Measurements from ENCODE around the gene PDIA2.
"Not testable (repeated sequence)": the region's sequence is repeated elsewhere in the genome, so short reads cannot be mapped to it uniquely, and the experiment has no call there.

Gene PDIA2, protein sequence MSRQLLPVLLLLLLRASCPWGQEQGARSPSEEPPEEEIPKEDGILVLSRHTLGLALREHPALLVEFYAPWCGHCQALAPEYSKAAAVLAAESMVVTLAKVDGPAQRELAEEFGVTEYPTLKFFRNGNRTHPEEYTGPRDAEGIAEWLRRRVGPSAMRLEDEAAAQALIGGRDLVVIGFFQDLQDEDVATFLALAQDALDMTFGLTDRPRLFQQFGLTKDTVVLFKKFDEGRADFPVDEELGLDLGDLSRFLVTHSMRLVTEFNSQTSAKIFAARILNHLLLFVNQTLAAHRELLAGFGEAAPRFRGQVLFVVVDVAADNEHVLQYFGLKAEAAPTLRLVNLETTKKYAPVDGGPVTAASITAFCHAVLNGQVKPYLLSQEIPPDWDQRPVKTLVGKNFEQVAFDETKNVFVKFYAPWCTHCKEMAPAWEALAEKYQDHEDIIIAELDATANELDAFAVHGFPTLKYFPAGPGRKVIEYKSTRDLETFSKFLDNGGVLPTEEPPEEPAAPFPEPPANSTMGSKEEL

GRCh38 chr16:283033-283805 is at the start of gene PDIA2:
Gene PDIA2, plus strand, starts transcription at chr16:283164. Its CDS starts 6 bp downstream, at chr16:283170.
- no peak for DNase-seq

GRCh38 chr16:234468-235305 is 48.3 kb upstream of the PDIA2 start, which contains the start of gene FAM234A:
Gene FAM234A, plus strand, starts transcription at chr16:234821. Its CDS starts 19,593 bp downstream, at chr16:254414.
- peak; percentile 95 to 99 for DNase-seq

GRCh38 chr16:239948-240277 is 43.1 kb upstream of the PDIA2 start:
- no peak for DNase-seq

- no peak for DNase-seq
These were observed 42.4 kb upstream of the PDIA2 start for GRCh38 chr16:240559-240958.

DNA sequence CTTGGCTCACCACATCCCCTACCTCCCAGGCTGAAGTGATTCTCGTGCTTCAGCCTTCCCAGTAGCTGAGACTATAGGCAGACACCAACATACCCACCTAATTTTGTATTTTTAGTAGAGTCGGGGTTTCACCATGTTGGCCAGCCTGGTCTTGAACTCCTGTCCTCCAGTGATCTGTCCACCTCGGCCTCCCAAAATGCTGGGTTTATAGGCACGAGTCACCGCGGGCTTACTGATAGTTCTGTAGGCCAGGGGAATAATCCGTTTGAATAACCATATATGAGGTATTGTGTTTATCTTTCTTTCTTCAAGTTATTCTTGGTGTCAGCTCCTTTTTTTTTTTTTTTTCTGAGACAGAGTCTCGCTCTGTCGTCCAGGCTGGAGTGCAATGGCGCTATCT is 40.7 kb upstream of the PDIA2 start:
- no peak for DNase-seq

DNA sequence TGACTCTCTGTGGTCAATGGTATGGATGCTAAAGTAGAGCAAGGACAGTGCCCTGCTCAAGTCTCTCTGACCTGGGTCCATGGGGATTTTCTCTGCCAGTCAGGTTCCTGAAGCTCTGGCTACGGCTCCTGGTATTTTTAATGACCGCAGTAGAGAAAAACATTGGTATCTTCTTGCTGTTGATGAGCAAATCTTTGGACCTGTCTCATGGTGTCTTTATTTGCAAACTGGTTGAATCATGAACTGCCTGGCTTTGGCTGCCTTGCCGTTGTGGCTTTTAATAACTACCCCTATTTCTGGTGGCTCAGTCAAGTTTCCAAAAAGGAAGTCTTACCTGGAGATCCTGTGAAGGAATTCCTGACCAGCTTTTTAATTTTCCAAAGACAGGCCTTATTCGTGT is 39.6 kb upstream of the PDIA2 start:
- no peak for DNase-seq

DNA sequence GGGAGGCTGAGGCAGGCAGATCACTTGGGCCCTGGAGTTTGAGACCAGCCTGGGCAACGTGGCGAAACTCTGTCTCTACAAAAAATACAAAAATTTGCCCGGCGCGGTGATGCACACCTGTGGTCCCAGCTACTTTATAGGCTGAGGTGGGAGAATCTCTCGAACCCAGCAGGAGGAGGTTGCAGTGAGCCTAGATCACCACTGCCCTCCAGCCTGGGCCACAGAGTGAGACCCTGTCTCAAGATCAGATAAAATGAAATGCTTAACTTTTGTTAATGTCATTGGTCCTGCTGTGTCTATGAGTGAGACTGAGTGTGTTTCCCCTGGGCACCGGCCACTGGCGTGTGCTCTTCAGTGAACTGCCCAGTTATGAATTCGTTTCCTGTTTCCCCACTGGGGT is 37.9 kb upstream of the PDIA2 start:
- DNase-seq = no peak

- no peak for DNase-seq
These were observed 35.9 kb upstream of the PDIA2 start for GRCh38 chr16:247027-247426.

DNA sequence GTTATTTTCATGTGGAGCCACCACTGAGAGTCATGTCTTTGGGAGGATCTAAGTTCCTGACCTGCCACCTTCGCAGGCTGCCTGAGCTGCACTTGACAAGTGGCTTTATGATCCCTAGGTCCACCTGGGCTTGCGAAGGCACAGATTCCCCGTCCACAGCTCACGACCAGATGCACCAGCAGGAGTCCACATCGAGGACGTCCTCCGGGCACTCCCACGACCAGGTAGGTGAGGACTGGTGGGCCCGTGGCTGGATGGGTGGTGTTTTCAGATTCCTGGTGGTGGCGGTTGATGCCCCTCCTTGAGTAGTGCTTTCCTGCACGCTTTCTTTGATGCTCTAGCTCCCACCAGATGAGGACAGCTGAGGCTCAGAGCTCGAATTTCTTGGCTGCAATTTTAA is 33.5 kb upstream of the PDIA2 start:
- DNase-seq = no peak

- no peak for DNase-seq
These were observed 30.3 kb upstream of the PDIA2 start for GRCh38 chr16:252366-253337.

GRCh38 chr16:253833-254232 is 29.1 kb upstream of the PDIA2 start:
- DNase-seq = no peak

GRCh38 chr16:254461-254860 is 28.5 kb upstream of the PDIA2 start:
- DNase-seq = no peak

- no peak for DNase-seq
These were observed 27.8 kb upstream of the PDIA2 start for GRCh38 chr16:255183-255582.

GRCh38 chr16:258091-258490 is 24.9 kb upstream of the PDIA2 start:
- DNase-seq = not testable (repeated sequence)

- no peak for DNase-seq
These were observed 23.7 kb upstream of the PDIA2 start for GRCh38 chr16:259226-259625.

GRCh38 chr16:259814-260253 is 23.1 kb upstream of the PDIA2 start:
- DNase-seq = no peak

GRCh38 chr16:260326-260725 is 22.6 kb upstream of the PDIA2 start:
- no peak for DNase-seq

GRCh38 chr16:261031-261691 is 21.8 kb upstream of the PDIA2 start:
- DNase-seq = no peak

GRCh38 chr16:262121-262745 is 20.7 kb upstream of the PDIA2 start:
- DNase-seq = no peak

DNA sequence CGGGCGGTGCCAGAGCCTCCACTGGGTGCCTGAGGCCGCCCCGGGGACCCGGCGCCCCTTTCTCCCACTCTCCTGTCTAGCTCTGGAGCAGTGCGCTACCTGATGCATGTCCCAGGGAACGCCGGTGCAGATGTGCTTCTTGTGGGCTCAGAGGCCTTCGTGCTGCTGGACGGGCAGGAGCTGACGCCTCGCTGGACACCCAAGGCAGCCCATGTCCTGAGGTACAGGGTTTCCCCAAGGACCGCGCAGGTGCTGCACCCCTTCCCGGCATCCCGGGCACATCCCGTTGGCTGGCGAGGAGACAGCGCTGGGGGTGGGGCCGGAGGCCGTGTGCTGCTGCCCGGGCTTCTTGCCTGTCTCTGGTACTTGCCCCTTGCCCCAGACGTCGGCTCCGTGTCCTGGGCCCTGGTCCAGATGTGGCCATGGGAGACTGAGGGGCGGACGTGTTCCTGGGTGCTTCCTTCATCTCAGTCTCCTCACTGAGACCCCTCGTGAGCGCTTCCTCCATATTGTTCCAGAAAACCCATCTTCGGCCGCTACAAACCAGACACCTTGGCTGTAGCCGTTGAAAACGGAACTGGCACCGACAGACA is 19.7 kb upstream of the PDIA2 start:
- DNase-seq = no peak

Measured in NCI-H1930 (cell line).